Measurements from ENCODE around the gene OBP2B. TPM values are rescaled to one million over a fixed set of nuclear protein-coding genes. Genes with fewer than 3 reads are reported as not detected.
"Not testable (repeated sequence)": the region's sequence is repeated elsewhere in the genome, so short reads cannot be mapped to it uniquely, and the experiment has no call there.

Gene OBP2B, protein sequence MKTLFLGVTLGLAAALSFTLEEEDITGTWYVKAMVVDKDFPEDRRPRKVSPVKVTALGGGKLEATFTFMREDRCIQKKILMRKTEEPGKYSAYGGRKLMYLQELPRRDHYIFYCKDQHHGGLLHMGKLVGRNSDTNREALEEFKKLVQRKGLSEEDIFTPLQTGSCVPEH
- total RNA-seq (10 to 100 TPM; 34.0 to 53.0 TPM), polyA plus RNA-seq (ENCODE audit: insufficient read depth, low read depth, low replicate concordance) (35.1 TPM)
- long read RNA-seq, donor 1, partial matches to known transcripts = 0 of 2 reads
- long read RNA-seq, donor 1, other reads (novel, unspliced or antisense) = 0 of 2 reads
- long read RNA-seq, donor 2 = 0 reads

DNA sequence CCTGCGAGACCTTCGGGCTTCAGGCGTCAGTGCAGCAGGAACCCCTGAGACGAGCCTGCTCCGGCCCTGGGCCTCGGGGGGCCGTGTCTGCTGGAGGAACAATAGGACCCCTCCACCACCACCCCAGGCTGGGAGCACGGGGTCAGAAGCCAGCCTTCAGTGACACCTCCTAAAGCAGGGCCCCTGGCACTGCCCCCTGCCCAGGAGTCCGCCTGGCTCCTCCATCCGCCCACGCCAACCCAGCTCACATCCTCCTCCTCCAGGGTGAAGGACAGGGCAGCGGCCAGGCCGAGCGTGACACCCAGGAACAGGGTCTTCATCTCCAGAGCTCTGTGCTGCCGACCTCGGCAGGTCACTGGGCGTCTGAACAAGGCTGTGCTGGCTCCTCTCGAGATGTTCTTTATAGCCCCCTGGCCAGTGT, at the start of gene OBP2B:
OBP2B (minus strand) TSS at position 371 of the 421 bp plus-strand sequence; CDS start at position 320, 51 bp downstream.
- peak; percentile 13 for DNase-seq
- WGBS, 2 donors = 48% methylated on average over 7 of the region's 18 CpGs; no CpG with 5 or more reads in 1 of the 2 donors
- H3K36me3 ChIP-seq (ENCODE audit: low read depth, missing control alignments); H3K4me3 ChIP-seq; H3K27ac ChIP-seq; H3K27me3 ChIP-seq; H3K9me3 ChIP-seq; H3K4me1 ChIP-seq; intact Hi-C loops (cut with DNase I; ENCODE audit: low total_unique reads): not testable (repeated sequence)

DNA sequence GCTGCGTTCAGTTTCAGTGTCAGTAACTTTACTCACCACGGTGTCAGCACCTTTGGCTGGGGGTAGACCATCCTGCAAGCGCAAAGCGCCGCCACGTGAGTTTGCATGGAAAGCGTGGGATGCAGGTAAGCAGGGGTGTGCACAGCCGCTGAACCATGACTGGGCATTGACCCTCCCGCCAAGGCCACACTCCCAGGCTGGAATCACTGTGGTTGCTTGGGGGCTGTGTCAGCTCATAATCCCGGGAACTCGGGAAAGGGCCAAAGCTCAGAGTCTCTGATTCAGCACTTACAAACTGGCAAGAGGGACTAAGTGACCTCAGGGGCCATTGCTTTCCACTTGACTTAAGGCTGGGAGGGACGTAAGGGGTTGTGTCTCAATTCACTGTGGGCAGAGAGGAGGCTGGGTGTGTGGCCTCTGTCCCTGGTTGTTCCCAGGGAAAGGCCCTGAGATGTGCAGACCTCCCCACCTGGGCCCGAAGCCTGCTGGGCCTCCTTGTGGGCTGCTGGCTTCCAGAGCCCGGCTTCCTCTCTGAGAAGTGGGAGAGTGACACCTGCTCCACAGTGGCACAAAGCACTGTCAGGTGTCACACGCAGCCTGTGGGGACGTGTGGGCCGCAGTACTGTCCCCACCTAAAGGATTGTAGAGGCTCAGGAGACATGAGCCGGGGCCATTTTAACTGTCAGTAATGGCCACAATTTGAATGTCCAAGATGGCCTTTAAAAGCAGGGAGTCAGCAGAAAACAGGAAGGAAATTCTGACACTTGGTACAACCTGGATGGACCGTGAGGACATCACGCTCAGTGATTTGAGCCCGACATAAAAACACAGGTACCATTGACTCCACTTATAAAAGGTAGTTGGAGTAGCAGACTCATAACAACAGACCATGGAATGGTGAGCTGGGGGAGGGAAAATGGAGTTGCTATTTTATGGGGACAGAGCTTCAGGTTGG, 49.3 kb upstream of the OBP2B start:
- Histone ChIP-seq H3K4me3 (no peak overlapping the region), H3K27me3 (no peaks in the 10 kb centered on the region), H3K4me1 (peaks cover 22% of the 10 kb centered on the region), H3K36me3 (ENCODE audit: low read depth, missing control alignments) (no peaks in the 10 kb centered on the region), H3K9me3 (no peaks in the 10 kb centered on the region), H3K27ac (peak overlapping the region; percentile 55 to 57)
- 70 to 71% methylated on average over 15 to 21 of the region's 21 CpGs for WGBS, 2 donors
- TF ChIP-seq, protein P1, sequence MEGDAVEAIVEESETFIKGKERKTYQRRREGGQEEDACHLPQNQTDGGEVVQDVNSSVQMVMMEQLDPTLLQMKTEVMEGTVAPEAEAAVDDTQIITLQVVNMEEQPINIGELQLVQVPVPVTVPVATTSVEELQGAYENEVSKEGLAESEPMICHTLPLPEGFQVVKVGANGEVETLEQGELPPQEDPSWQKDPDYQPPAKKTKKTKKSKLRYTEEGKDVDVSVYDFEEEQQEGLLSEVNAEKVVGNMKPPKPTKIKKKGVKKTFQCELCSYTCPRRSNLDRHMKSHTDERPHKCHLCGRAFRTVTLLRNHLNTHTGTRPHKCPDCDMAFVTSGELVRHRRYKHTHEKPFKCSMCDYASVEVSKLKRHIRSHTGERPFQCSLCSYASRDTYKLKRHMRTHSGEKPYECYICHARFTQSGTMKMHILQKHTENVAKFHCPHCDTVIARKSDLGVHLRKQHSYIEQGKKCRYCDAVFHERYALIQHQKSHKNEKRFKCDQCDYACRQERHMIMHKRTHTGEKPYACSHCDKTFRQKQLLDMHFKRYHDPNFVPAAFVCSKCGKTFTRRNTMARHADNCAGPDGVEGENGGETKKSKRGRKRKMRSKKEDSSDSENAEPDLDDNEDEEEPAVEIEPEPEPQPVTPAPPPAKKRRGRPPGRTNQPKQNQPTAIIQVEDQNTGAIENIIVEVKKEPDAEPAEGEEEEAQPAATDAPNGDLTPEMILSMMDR (IDR thresholded peaks at IDR 0.05) = no peak
- TF ChIP-seq POLR2A (IDR thresholded peaks at IDR 0.05) = no peak
- intact Hi-C loops (cut with DNase I; ENCODE audit: low total_unique reads) = no loop called here
- DNase-seq = peak; percentile 67

DNA sequence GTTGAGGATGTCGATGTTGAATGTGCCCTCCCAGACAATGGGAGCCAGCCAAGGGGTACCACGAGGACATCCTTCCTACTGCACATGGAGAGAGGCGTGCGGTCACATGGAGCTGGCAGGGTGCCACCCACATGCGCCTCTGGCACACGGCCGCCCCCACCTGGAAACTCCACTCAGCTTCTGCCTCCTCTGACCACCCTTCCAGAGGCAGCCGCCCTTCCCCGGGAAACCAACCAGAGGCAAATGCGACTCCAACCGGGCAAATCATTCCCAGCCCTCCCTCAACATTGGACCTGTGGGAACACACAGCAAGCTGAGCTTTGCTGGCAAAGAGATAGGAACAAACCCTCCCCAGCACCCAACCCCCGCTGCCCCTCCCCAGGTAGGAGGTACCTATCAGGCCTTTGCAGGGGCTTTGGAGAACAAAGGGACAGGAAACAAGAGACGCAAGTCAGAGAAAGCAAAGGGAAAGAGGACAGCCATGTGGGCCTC, 48.5 kb upstream of the OBP2B start:
- no peak overlapping the region for H3K4me3 ChIP-seq
- H3K27ac ChIP-seq = peak overlapping the region; percentile 55 to 57
- H3K27me3 ChIP-seq = no peaks in the 10 kb centered on the region
- DNase-seq = peak; percentile 49
- TF ChIP-seq, protein P1 (IDR thresholded peaks at IDR 0.05) = no peak
- no peak for TF ChIP-seq POLR2A (IDR thresholded peaks at IDR 0.05)
- H3K9me3 ChIP-seq = no peaks in the 10 kb centered on the region
- intact Hi-C loops (cut with DNase I; ENCODE audit: low total_unique reads) = no loop called here
- 34 to 43% methylated on average over 13 of the region's 13 CpGs for WGBS, 2 donors
- peaks cover 22% of the 10 kb centered on the region for H3K4me1 ChIP-seq
- H3K36me3 ChIP-seq (ENCODE audit: low read depth, missing control alignments) = no peaks in the 10 kb centered on the region

DNA sequence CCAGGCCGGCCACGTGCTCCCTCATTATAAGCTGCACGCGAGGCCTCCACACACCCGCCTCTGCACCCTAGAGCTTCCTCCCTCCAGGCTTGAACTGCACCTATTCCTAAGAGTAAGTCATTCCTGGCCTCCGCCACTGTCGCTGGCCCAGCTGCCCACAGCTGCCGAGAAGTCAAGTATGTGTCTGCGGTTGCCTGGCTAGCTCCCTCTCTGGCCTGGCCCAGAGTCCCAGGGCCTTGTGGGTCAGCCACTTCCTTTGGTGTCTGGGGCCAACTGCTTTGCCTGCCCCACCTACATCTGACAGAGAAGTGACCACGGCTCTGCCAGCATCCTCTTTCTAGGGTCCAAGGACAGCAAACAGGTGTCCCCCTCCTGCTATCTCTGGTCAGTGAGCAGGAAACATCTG, 47.6 kb upstream of the OBP2B start:
- TF ChIP-seq POLR2A (IDR thresholded peaks at IDR 0.05) = no peak
- TF ChIP-seq, protein P1 (IDR thresholded peaks at IDR 0.05) = no peak
- Histone ChIP-seq H3K27ac (peak overlapping the region in 1 of 2 donors; percentile 57), H3K27me3 (no peaks in the 10 kb centered on the region), H3K36me3 (ENCODE audit: low read depth, missing control alignments) (no peaks in the 10 kb centered on the region), H3K4me1 (peaks cover 22% of the 10 kb centered on the region), H3K4me3 (no peak overlapping the region), H3K9me3 (no peaks in the 10 kb centered on the region)
- intact Hi-C loops (cut with DNase I; ENCODE audit: low total_unique reads) = no loop called here
- no peak for DNase-seq
- WGBS, 2 donors = 60 to 73% methylated on average over 1 to 10 of the region's 10 CpGs

DNA sequence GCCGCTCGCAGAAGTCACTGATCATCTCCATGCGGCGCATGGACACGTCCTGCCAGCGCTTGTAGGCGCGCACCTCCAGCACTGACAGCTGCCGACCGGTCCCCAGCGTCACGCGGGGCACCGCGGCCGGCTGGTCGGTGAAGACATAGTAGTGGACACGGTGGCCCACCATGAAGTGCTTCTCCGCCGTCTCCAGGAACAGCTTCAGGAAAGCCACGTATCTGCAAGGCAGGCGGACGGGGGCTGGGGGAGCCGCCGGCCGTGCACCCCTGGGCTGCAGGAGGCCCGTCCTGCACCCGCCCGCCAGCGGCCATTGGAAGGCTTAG, 47.0 kb upstream of the OBP2B start:
- Histone ChIP-seq H3K27me3 (no peaks in the 10 kb centered on the region), H3K36me3 (ENCODE audit: low read depth, missing control alignments) (no peaks in the 10 kb centered on the region), H3K4me1 (peaks cover 22% of the 10 kb centered on the region), H3K27ac (no peak overlapping the region), H3K4me3 (no peak overlapping the region), H3K9me3 (no peaks in the 10 kb centered on the region)
- intact Hi-C loops (cut with DNase I; ENCODE audit: low total_unique reads) = no loop called here
- TF ChIP-seq, protein P1 (IDR thresholded peaks at IDR 0.05) = no peak
- TF ChIP-seq POLR2A (IDR thresholded peaks at IDR 0.05) = no peak
- WGBS, 2 donors = 86 to 92% methylated on average over 10 to 30 of the region's 30 CpGs
- DNase-seq = no peak

Measured in testis (tissue), 5 donors.